22Rv1 (cell line): ENCODE data around the gene COMMD3.

Source experiments
- ZFX ChIP-seq: fragments of 450-650 bp; IDR thresholded peaks from 2 replicates; pipeline ENCODE4 v1.6.1; 2017; ENCODE audit warnings: antibody characterized with exemption, borderline replicate concordance
- TF ChIP-seq, protein P1 (sequence below): fragments of 450-650 bp; IDR thresholded peaks from 2 replicates; pipeline ENCODE4 v1.5.1; 2017; ENCODE audit warnings: mild to moderate bottlenecking

DNA sequence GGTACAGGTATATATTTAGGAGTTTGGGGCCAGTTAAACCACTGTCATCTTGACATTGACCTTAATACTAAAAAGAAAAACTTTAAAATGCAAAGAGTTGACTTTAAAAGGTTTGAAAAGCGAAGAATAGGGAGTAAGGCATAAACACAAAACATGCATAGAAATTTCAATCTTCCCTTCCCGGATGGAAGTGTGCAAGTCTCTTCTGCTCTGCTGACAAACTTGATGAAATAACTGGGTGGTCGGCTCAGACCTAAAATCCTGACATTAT is 25.7 kb downstream of the COMMD3 start:
- TF ChIP-seq, protein P1, sequence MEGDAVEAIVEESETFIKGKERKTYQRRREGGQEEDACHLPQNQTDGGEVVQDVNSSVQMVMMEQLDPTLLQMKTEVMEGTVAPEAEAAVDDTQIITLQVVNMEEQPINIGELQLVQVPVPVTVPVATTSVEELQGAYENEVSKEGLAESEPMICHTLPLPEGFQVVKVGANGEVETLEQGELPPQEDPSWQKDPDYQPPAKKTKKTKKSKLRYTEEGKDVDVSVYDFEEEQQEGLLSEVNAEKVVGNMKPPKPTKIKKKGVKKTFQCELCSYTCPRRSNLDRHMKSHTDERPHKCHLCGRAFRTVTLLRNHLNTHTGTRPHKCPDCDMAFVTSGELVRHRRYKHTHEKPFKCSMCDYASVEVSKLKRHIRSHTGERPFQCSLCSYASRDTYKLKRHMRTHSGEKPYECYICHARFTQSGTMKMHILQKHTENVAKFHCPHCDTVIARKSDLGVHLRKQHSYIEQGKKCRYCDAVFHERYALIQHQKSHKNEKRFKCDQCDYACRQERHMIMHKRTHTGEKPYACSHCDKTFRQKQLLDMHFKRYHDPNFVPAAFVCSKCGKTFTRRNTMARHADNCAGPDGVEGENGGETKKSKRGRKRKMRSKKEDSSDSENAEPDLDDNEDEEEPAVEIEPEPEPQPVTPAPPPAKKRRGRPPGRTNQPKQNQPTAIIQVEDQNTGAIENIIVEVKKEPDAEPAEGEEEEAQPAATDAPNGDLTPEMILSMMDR, result no peak
- no peak for TF ChIP-seq ZFX
